ENCODE data around the gene FAM200C. TPM values are rescaled to one million over a fixed set of nuclear protein-coding genes. Genes with fewer than 3 reads are reported as not detected.

FAM200C gene
- total RNA-seq, 1 donor: 4.7 TPM

GRCh38 chr5:160435532-160435931 lies 35.7 kb upstream of the FAM200C start:
- TF ChIP-seq, protein P1, sequence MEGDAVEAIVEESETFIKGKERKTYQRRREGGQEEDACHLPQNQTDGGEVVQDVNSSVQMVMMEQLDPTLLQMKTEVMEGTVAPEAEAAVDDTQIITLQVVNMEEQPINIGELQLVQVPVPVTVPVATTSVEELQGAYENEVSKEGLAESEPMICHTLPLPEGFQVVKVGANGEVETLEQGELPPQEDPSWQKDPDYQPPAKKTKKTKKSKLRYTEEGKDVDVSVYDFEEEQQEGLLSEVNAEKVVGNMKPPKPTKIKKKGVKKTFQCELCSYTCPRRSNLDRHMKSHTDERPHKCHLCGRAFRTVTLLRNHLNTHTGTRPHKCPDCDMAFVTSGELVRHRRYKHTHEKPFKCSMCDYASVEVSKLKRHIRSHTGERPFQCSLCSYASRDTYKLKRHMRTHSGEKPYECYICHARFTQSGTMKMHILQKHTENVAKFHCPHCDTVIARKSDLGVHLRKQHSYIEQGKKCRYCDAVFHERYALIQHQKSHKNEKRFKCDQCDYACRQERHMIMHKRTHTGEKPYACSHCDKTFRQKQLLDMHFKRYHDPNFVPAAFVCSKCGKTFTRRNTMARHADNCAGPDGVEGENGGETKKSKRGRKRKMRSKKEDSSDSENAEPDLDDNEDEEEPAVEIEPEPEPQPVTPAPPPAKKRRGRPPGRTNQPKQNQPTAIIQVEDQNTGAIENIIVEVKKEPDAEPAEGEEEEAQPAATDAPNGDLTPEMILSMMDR (IDR thresholded peaks at IDR 0.05; ENCODE audit: insufficient read depth, low read depth, low read length): no peak
- no peak for DNase-seq (ENCODE audit: low read depth)
- H3K4me3 ChIP-seq (ENCODE audit: low read depth, low read length): no peak overlapping the region

DNA sequence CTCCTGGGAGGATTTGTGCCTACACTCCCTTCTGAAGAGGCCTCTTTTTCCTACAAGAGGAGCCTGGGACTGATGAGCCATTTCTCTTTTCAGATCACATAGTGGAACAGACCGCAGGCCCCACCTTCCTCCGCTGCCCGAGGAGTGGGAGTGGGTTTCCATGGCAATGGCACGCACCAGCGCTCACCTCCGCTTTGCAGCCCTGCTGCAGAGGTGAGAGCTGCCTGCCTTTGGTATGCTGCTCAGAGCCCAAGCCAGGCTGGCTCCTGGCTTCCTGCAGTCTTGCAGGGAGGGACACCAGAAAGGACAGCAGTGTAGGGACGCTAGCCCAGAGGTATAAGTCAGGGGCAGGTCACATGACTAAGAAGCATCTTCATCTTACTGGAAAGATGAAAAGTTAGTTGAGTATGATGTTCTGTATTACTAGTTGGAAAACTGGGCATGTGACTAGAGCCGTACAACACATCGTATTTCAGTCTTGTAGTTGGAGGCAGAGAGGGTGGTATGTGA lies 34.2 kb upstream of the FAM200C start:
- TF ChIP-seq, protein P1 (IDR thresholded peaks at IDR 0.05; ENCODE audit: insufficient read depth, low read depth, low read length): no peak
- DNase-seq (ENCODE audit: low read depth): no peak
- no peak overlapping the region for H3K4me3 ChIP-seq (ENCODE audit: low read depth, low read length)

DNA sequence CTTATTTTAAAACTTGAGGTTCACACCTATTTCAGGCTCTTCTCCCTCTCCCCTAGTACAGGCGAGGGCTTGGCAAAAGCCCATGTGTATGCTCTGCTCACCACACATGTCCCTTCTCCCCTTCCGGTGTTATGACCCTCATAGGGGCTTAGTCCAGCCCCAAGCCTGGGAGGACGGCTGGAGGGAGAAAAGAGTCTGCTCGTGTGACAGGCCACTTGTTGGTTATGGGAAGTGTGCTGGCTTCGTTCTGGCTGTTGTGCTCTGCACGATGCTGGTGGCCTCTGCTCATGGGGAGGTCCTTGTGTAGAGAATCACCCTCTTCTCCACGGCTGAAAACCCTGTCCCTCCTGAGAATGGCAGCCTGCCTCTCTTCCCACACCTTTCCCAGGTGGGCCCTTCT lies 32.9 kb upstream of the FAM200C start:
- no peak overlapping the region for H3K4me3 ChIP-seq (ENCODE audit: low read depth, low read length)
- no peak for DNase-seq (ENCODE audit: low read depth)
- TF ChIP-seq, protein P1 (IDR thresholded peaks at IDR 0.05; ENCODE audit: insufficient read depth, low read depth, low read length): no peak

- DNase-seq (ENCODE audit: low read depth): no peak
- H3K4me3 ChIP-seq (ENCODE audit: low read depth, low read length): no peak overlapping the region
- TF ChIP-seq, protein P1 (IDR thresholded peaks at IDR 0.05; ENCODE audit: insufficient read depth, low read depth, low read length): no peak
Measured at GRCh38 chr5:160432196-160432595, 32.3 kb upstream of the FAM200C start.

- TF ChIP-seq, protein P1 (IDR thresholded peaks at IDR 0.05; ENCODE audit: insufficient read depth, low read depth, low read length): no peak
- DNase-seq (ENCODE audit: low read depth): no peak
- no peak overlapping the region for H3K4me3 ChIP-seq (ENCODE audit: low read depth, low read length)
Measured at GRCh38 chr5:160427607-160428006, 27.8 kb upstream of the FAM200C start.

GRCh38 chr5:160423099-160423498 lies 23.2 kb upstream of the FAM200C start:
- no peak for DNase-seq (ENCODE audit: low read depth)
- H3K4me3 ChIP-seq (ENCODE audit: low read depth, low read length): peak overlapping the region; percentile 66
- TF ChIP-seq, protein P1 (IDR thresholded peaks at IDR 0.05; ENCODE audit: insufficient read depth, low read depth, low read length): no peak

DNA sequence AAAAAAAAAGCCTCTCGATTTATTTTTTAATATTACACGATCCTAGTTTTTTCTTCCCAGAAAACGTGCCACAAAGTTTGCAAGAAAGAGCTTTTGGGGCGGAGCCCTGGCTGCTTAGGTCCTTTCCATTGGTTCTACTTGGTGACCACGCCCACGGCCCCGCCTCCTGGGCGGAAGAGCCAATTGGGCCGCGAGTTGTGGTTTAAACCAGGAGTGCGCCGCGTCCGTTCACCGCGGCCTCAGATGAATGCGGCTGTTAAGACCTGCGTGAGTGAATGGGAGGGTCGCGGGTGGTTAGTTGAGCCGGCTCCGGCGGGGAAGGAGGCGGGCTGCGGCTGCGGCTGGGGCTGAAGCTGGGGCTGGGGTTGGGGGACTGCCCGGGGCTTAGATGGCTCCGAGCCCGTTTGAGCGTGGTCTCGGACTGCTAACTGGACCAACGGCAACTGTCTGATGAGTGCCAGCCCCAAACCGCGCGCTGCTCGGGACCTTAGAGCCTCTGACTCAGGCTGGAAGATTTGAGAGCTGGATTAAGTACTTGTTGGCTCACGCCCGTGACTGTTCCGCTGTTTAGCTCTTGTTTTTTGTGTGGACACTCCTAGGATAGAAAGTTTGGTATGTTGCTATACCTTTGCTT lies 21.9 kb upstream of the FAM200C start, which contains the start of gene PTTG1:
Gene PTTG1 (plus strand): TSS at position 231 of the 634 bp plus-strand sequence. CDS start 458 bp downstream, outside the sequence.
- H3K4me3 ChIP-seq (ENCODE audit: low read depth, low read length): peak within 1 kb of the TSS; percentile 66
- DNase-seq (ENCODE audit: low read depth): peak; percentile 97
- TF ChIP-seq, protein P1 (IDR thresholded peaks at IDR 0.05; ENCODE audit: insufficient read depth, low read depth, low read length): no peak
